Karpas-422 (cell line): ENCODE data around the gene ACIN1. TPM values are rescaled to one million over a fixed set of nuclear protein-coding genes. Genes with fewer than 3 reads are reported as not detected.
A peak's percentile ranks its signal among the peaks of the same experiment; 100 is the strongest.

ENCODE experiments used
- DNase-seq: peaks from one replicate; pipeline ENCODE4 v3.0.0-alpha.2; 2015
- H2AFZ ChIP-seq: fragments of 200-600 bp; sonication (generic); 2 replicates; pipeline ENCODE4 v1.6.1; 2014; ENCODE audit warnings: antibody characterized with exemption, low read length, mixed read lengths
- H3K27ac ChIP-seq: fragments of 200-600 bp; sonication (generic); 2 replicates; pipeline ENCODE4 v1.5.1; 2014; ENCODE audit warnings: mild to moderate bottlenecking, low read length, moderate library complexity
- H3K27me3 ChIP-seq: fragments of 200-600 bp; sonication (generic); 2 replicates; pipeline ENCODE4 v1.6.1; 2014; ENCODE audit warnings: low read length, mixed read lengths
- H3K36me3 ChIP-seq: fragments of 200-600 bp; sonication (generic); 2 replicates; pipeline ENCODE4 v1.6.1; 2014; ENCODE audit warnings: low read length, mixed read lengths; ENCODE audit not compliant: insufficient read depth
- H3K4me1 ChIP-seq: fragments of 200-600 bp; sonication (generic); 2 replicates; pipeline ENCODE4 v1.6.1; 2014; ENCODE audit warnings: mild to moderate bottlenecking, low read length, mixed read lengths
- H3K4me2 ChIP-seq: fragments of 200-600 bp; sonication (generic); 2 replicates; pipeline ENCODE4 v1.6.1; 2014; ENCODE audit warnings: low read length, low read depth, mild to moderate bottlenecking; ENCODE audit not compliant: poor library complexity, severe bottlenecking
- H3K4me3 ChIP-seq: fragments of 200-600 bp; sonication (generic); 2 replicates; pipeline ENCODE4 v1.5.1; 2014; ENCODE audit warnings: mild to moderate bottlenecking, antibody characterized with exemption, low read length, mixed read lengths
- H3K79me2 ChIP-seq: fragments of 200-600 bp; sonication (generic); 2 replicates; pipeline ENCODE4 v1.6.1; 2014; ENCODE audit warnings: mild to moderate bottlenecking, low read length, mixed read lengths
- H3K9ac ChIP-seq: fragments of 200-600 bp; sonication (generic); 2 replicates; pipeline ENCODE4 v1.6.0; 2014; ENCODE audit warnings: low read length
- H3K9me2 ChIP-seq: fragments of 200-600 bp; sonication (generic), shearing (Covaris generic); replicated peaks from 2 replicates; pipeline ENCODE4 v1.6.0; 2014; ENCODE audit warnings: mild to moderate bottlenecking, low read length, moderate library complexity; ENCODE audit not compliant: insufficient read depth
- H3K9me3 ChIP-seq: fragments of 300-700, 200-600 bp; sonication (generic); 2 replicates; pipeline ENCODE4 v1.6.1; 2014; ENCODE audit warnings: low read length, mixed read lengths
- H4K20me1 ChIP-seq: fragments of 200-600 bp; sonication (generic); 2 replicates; pipeline ENCODE4 v1.6.1; 2014; ENCODE audit warnings: mild to moderate bottlenecking, antibody characterized with exemption, low read length, low read depth; ENCODE audit not compliant: insufficient read depth
- total RNA-seq: library from RNA; depleted of rRNA; stranded (reverse); fragments of >200 nt; shearing (Covaris generic); gene quantifications from 2 replicates; pipeline ENCODE4 v1.2.3, GENCODE V29; 2014; ENCODE audit warnings: low replicate concordance; rRNA removed

The ACIN1 gene
- total RNA-seq = 125 and 159 TPM in 2 replicates

GRCh38 chr14:23094666-23095195 is at the start of gene ACIN1:
ACIN1 (minus strand) TSS chr14:23095136; CDS start chr14:23095112, 24 bp downstream.
- peak within 1 kb of the TSS; percentile 86 for H2AFZ ChIP-seq

GRCh38 chr14:23143911-23144310 is 49.0 kb upstream of the ACIN1 start:
- Histone ChIP-seq H3K27me3 (no peaks in the 10 kb centered on the region), H2AFZ (no peak overlapping the region), H3K36me3 (no peaks in the 10 kb centered on the region), H3K79me2 (no peaks in the 10 kb centered on the region), H3K9me2 (no peaks in the 10 kb centered on the region), H3K4me3 (no peak overlapping the region), H3K4me1 (no peaks in the 10 kb centered on the region), H3K9me3 (no peaks in the 10 kb centered on the region), H3K4me2 (no peak overlapping the region), H3K27ac (no peak overlapping the region), H3K9ac (no peak overlapping the region), H4K20me1 (no peaks in the 10 kb centered on the region)
- DNase-seq = no peak

More at GRCh38 chr14:23094666-23095195, at the start of gene ACIN1:
- Histone ChIP-seq H3K9me3 (no peaks in the 10 kb centered on the region), H3K27ac (peak within 1 kb of the TSS; percentile 80), H4K20me1 (peaks cover 51% of the 10 kb centered on the region), H3K4me3 (peak within 1 kb of the TSS; percentile 78), H3K36me3 (peaks cover 49% of the 10 kb centered on the region), H3K9me2 (no peaks in the 10 kb centered on the region), H3K4me1 (peaks cover 24% of the 10 kb centered on the region), H3K9ac (peak within 1 kb of the TSS; percentile 94), H3K4me2 (peak within 1 kb of the TSS; percentile 84), H3K27me3 (no peaks in the 10 kb centered on the region), H3K79me2 (peaks cover 72% of the 10 kb centered on the region)
- DNase-seq = peak; percentile 97

GRCh38 chr14:23142826-23143225 is 47.9 kb upstream of the ACIN1 start:
- H3K9ac ChIP-seq = no peak overlapping the region
- no peaks in the 10 kb centered on the region for H3K9me2 ChIP-seq
- no peaks in the 10 kb centered on the region for H3K79me2 ChIP-seq
- no peaks in the 10 kb centered on the region for H3K9me3 ChIP-seq
- no peak overlapping the region for H3K27ac ChIP-seq
- DNase-seq = no peak
- H3K36me3 ChIP-seq = no peaks in the 10 kb centered on the region
- no peak overlapping the region for H3K4me2 ChIP-seq
- no peaks in the 10 kb centered on the region for H3K27me3 ChIP-seq
- H3K4me3 ChIP-seq = no peak overlapping the region
- H2AFZ ChIP-seq = no peak overlapping the region
- no peaks in the 10 kb centered on the region for H3K4me1 ChIP-seq
- H4K20me1 ChIP-seq = no peaks in the 10 kb centered on the region

GRCh38 chr14:23141706-23142444 is 46.9 kb upstream of the ACIN1 start:
- no peaks in the 10 kb centered on the region for H3K4me1 ChIP-seq
- no peak overlapping the region for H3K4me2 ChIP-seq
- no peaks in the 10 kb centered on the region for H3K79me2 ChIP-seq
- no peak overlapping the region for H3K4me3 ChIP-seq
- H2AFZ ChIP-seq = no peak overlapping the region
- DNase-seq = no peak
- no peaks in the 10 kb centered on the region for H3K27me3 ChIP-seq
- no peak overlapping the region for H3K9ac ChIP-seq
- H3K9me2 ChIP-seq = no peaks in the 10 kb centered on the region
- no peaks in the 10 kb centered on the region for H3K9me3 ChIP-seq
- H3K36me3 ChIP-seq = no peaks in the 10 kb centered on the region
- H4K20me1 ChIP-seq = no peaks in the 10 kb centered on the region
- H3K27ac ChIP-seq = no peak overlapping the region

GRCh38 chr14:23140371-23140770 is 45.4 kb upstream of the ACIN1 start:
- no peaks in the 10 kb centered on the region for H4K20me1 ChIP-seq

GRCh38 chr14:23139874-23140273 is 44.9 kb upstream of the ACIN1 start:
- Histone ChIP-seq H3K4me2 (no peak overlapping the region), H3K9me2 (no peaks in the 10 kb centered on the region), H3K27me3 (no peaks in the 10 kb centered on the region), H2AFZ (no peak overlapping the region), H3K36me3 (no peaks in the 10 kb centered on the region), H3K79me2 (no peaks in the 10 kb centered on the region), H3K27ac (no peak overlapping the region), H4K20me1 (no peaks in the 10 kb centered on the region), H3K4me3 (no peak overlapping the region), H3K9ac (no peak overlapping the region), H3K4me1 (no peaks in the 10 kb centered on the region), H3K9me3 (no peaks in the 10 kb centered on the region)
- DNase-seq = no peak

More at GRCh38 chr14:23140371-23140770, 45.4 kb upstream of the ACIN1 start:
- Histone ChIP-seq H3K36me3 (no peaks in the 10 kb centered on the region), H3K9ac (no peak overlapping the region), H3K79me2 (no peaks in the 10 kb centered on the region), H3K4me1 (no peaks in the 10 kb centered on the region), H3K27me3 (no peaks in the 10 kb centered on the region), H3K4me3 (no peak overlapping the region), H3K9me2 (no peaks in the 10 kb centered on the region), H2AFZ (no peak overlapping the region), H3K27ac (no peak overlapping the region), H3K9me3 (no peaks in the 10 kb centered on the region), H3K4me2 (no peak overlapping the region)
- no peak for DNase-seq

- Histone ChIP-seq H3K27ac (no peak overlapping the region), H3K4me2 (no peak overlapping the region), H2AFZ (no peak overlapping the region), H3K9ac (no peak overlapping the region), H3K4me3 (no peak overlapping the region), H3K9me3 (no peaks in the 10 kb centered on the region), H4K20me1 (no peaks in the 10 kb centered on the region), H3K9me2 (no peaks in the 10 kb centered on the region), H3K36me3 (no peaks in the 10 kb centered on the region), H3K79me2 (no peaks in the 10 kb centered on the region), H3K4me1 (no peaks in the 10 kb centered on the region), H3K27me3 (no peaks in the 10 kb centered on the region)
- DNase-seq = no peak
These were observed 43.0 kb upstream of the ACIN1 start for GRCh38 chr14:23137813-23138535.

GRCh38 chr14:23137192-23137812 is 42.4 kb upstream of the ACIN1 start:
- no peak for DNase-seq
- H4K20me1 ChIP-seq = no peaks in the 10 kb centered on the region
- H3K9me3 ChIP-seq = no peaks in the 10 kb centered on the region
- H3K79me2 ChIP-seq = no peaks in the 10 kb centered on the region
- H3K4me3 ChIP-seq = no peak overlapping the region
- no peaks in the 10 kb centered on the region for H3K27me3 ChIP-seq
- H3K9ac ChIP-seq = no peak overlapping the region
- no peaks in the 10 kb centered on the region for H3K4me1 ChIP-seq
- no peak overlapping the region for H3K27ac ChIP-seq
- no peak overlapping the region for H3K4me2 ChIP-seq
- H3K36me3 ChIP-seq = no peaks in the 10 kb centered on the region
- no peak overlapping the region for H2AFZ ChIP-seq
- no peaks in the 10 kb centered on the region for H3K9me2 ChIP-seq
